Measurements from ENCODE around the gene ACVR1C. TPM values are rescaled to one million over a fixed set of nuclear protein-coding genes. Genes with fewer than 3 reads are reported as not detected.
"Not testable (repeated sequence)": the region's sequence is repeated elsewhere in the genome, so short reads cannot be mapped to it uniquely, and the experiment has no call there.

The ACVR1C gene
- total and polyA plus RNA-seq, 9 donors: 0.09 to 1.1 (median 0.14) TPM

- no peaks in the 10 kb centered on the region for H3K9me3 ChIP-seq (replicated peaks; ENCODE audit: control insufficient read depth, low read depth, low read length)
- WGBS (ENCODE audit: insufficient coverage): no CpG with 5 or more reads among the region's 1 CpG
- no peaks in the 10 kb centered on the region for H3K27me3 ChIP-seq (ENCODE audit: control insufficient read depth, insufficient read depth, low read length)
- H3K36me3 ChIP-seq (ENCODE audit: control insufficient read depth, insufficient read depth, low read length): no peaks in the 10 kb centered on the region
- no peaks in the 10 kb centered on the region for H3K4me1 ChIP-seq (ENCODE audit: control insufficient read depth, insufficient read depth, low read length)
- no peak for DNase-seq
- H3K27ac ChIP-seq (ENCODE audit: low read length): no peak overlapping the region
- H3K4me3 ChIP-seq (ENCODE audit: low read length): no peak overlapping the region
Measured at GRCh38 chr2:157557770-157558169, 70.9 kb downstream of the ACVR1C start.

- Histone ChIP-seq H3K36me3 (ENCODE audit: control insufficient read depth, insufficient read depth, low read length) (no peaks in the 10 kb centered on the region), H3K4me1 (ENCODE audit: control insufficient read depth, insufficient read depth, low read length) (no peaks in the 10 kb centered on the region), H3K4me3 (ENCODE audit: low read length) (no peak overlapping the region), H3K27me3 (ENCODE audit: control insufficient read depth, insufficient read depth, low read length) (no peaks in the 10 kb centered on the region), H3K9me3 (replicated peaks; ENCODE audit: control insufficient read depth, low read depth, low read length) (no peaks in the 10 kb centered on the region), H3K27ac (ENCODE audit: low read length) (no peak overlapping the region)
- DNase-seq: no peak
- 76% methylated on average over 2 of the region's 5 CpGs for WGBS (ENCODE audit: insufficient coverage)
Measured at GRCh38 chr2:157540102-157540501, 88.6 kb downstream of the ACVR1C start.

- Histone ChIP-seq H3K9me3 (replicated peaks; ENCODE audit: control insufficient read depth, low read depth, low read length) (no peaks in the 10 kb centered on the region), H3K27me3 (ENCODE audit: control insufficient read depth, insufficient read depth, low read length) (no peaks in the 10 kb centered on the region), H3K4me3 (ENCODE audit: low read length) (no peak overlapping the region), H3K36me3 (ENCODE audit: control insufficient read depth, insufficient read depth, low read length) (no peaks in the 10 kb centered on the region), H3K4me1 (ENCODE audit: control insufficient read depth, insufficient read depth, low read length) (no peaks in the 10 kb centered on the region), H3K27ac (ENCODE audit: low read length) (no peak overlapping the region)
- DNase-seq: no peak
- no CpG with 5 or more reads among the region's 1 CpG for WGBS (ENCODE audit: insufficient coverage)
Measured at GRCh38 chr2:157538064-157538463, 90.6 kb downstream of the ACVR1C start.

- no CpG with 5 or more reads among the region's 1 CpG for WGBS (ENCODE audit: insufficient coverage)
- no peak overlapping the region for H3K4me3 ChIP-seq (ENCODE audit: low read length)
- no peaks in the 10 kb centered on the region for H3K36me3 ChIP-seq (ENCODE audit: control insufficient read depth, insufficient read depth, low read length)
- no peak overlapping the region for H3K27ac ChIP-seq (ENCODE audit: low read length)
- no peaks in the 10 kb centered on the region for H3K4me1 ChIP-seq (ENCODE audit: control insufficient read depth, insufficient read depth, low read length)
- H3K9me3 ChIP-seq (replicated peaks; ENCODE audit: control insufficient read depth, low read depth, low read length): no peaks in the 10 kb centered on the region
- no peak for DNase-seq
- H3K27me3 ChIP-seq (ENCODE audit: control insufficient read depth, insufficient read depth, low read length): no peaks in the 10 kb centered on the region
Measured at GRCh38 chr2:157536815-157537214, 91.8 kb downstream of the ACVR1C start.

GRCh38 chr2:157528963-157529751, 99.5 kb downstream of the ACVR1C start:
- H3K27ac ChIP-seq (ENCODE audit: low read length): no peak overlapping the region
- no peaks in the 10 kb centered on the region for H3K27me3 ChIP-seq (ENCODE audit: control insufficient read depth, insufficient read depth, low read length)
- no peaks in the 10 kb centered on the region for H3K4me1 ChIP-seq (ENCODE audit: control insufficient read depth, insufficient read depth, low read length)
- no peak overlapping the region for H3K4me3 ChIP-seq (ENCODE audit: low read length)
- H3K36me3 ChIP-seq (ENCODE audit: control insufficient read depth, insufficient read depth, low read length): no peaks in the 10 kb centered on the region
- no peak for DNase-seq
- WGBS (ENCODE audit: insufficient coverage): 100% methylated on average over 1 of the region's 4 CpGs
- H3K9me3 ChIP-seq (replicated peaks; ENCODE audit: control insufficient read depth, low read depth, low read length): no peaks in the 10 kb centered on the region

- Histone ChIP-seq H3K4me1 (ENCODE audit: control insufficient read depth, insufficient read depth, low read length) (no peaks in the 10 kb centered on the region), H3K36me3 (ENCODE audit: control insufficient read depth, insufficient read depth, low read length) (no peaks in the 10 kb centered on the region), H3K27me3 (ENCODE audit: control insufficient read depth, insufficient read depth, low read length) (no peaks in the 10 kb centered on the region), H3K4me3 (ENCODE audit: low read length) (no peak overlapping the region), H3K9me3 (replicated peaks; ENCODE audit: control insufficient read depth, low read depth, low read length) (no peaks in the 10 kb centered on the region), H3K27ac (ENCODE audit: low read length) (no peak overlapping the region)
- WGBS (ENCODE audit: insufficient coverage): 71% methylated on average over 2 of the region's 2 CpGs
- DNase-seq: no peak
Measured at GRCh38 chr2:157526070-157526469, 102.6 kb downstream of the ACVR1C start.

- DNase-seq: no peak
- no peak overlapping the region for H3K27ac ChIP-seq (ENCODE audit: low read length)
- no peak overlapping the region for H3K4me3 ChIP-seq (ENCODE audit: low read length)
- WGBS (ENCODE audit: insufficient coverage): no CpG with 5 or more reads among the region's 4 CpGs
- no peaks in the 10 kb centered on the region for H3K36me3 ChIP-seq (ENCODE audit: control insufficient read depth, insufficient read depth, low read length)
- H3K27me3 ChIP-seq (ENCODE audit: control insufficient read depth, insufficient read depth, low read length): no peaks in the 10 kb centered on the region
- H3K9me3 ChIP-seq (replicated peaks; ENCODE audit: control insufficient read depth, low read depth, low read length): no peaks in the 10 kb centered on the region
- H3K4me1 ChIP-seq (ENCODE audit: control insufficient read depth, insufficient read depth, low read length): no peaks in the 10 kb centered on the region
Measured at GRCh38 chr2:157523270-157524247, 105.1 kb downstream of the ACVR1C start.

GRCh38 chr2:157514966-157515365, 113.7 kb downstream of the ACVR1C start:
- not testable (repeated sequence) for H3K4me3 ChIP-seq (ENCODE audit: low read length); H3K27me3 ChIP-seq (ENCODE audit: control insufficient read depth, insufficient read depth, low read length); H3K27ac ChIP-seq (ENCODE audit: low read length); H3K36me3 ChIP-seq (ENCODE audit: control insufficient read depth, insufficient read depth, low read length); H3K4me1 ChIP-seq (ENCODE audit: control insufficient read depth, insufficient read depth, low read length); H3K9me3 ChIP-seq (replicated peaks; ENCODE audit: control insufficient read depth, low read depth, low read length); DNase-seq
- 90% methylated on average over 7 of the region's 15 CpGs for WGBS (ENCODE audit: insufficient coverage)

GRCh38 chr2:157509744-157510143, 118.9 kb downstream of the ACVR1C start:
- no CpG with 5 or more reads among the region's 2 CpGs for WGBS (ENCODE audit: insufficient coverage)
- Histone ChIP-seq H3K36me3 (ENCODE audit: control insufficient read depth, insufficient read depth, low read length) (no peaks in the 10 kb centered on the region), H3K9me3 (replicated peaks; ENCODE audit: control insufficient read depth, low read depth, low read length) (peaks cover 7% of the 10 kb centered on the region), H3K4me3 (ENCODE audit: low read length) (no peak overlapping the region), H3K27ac (ENCODE audit: low read length) (no peak overlapping the region), H3K4me1 (ENCODE audit: control insufficient read depth, insufficient read depth, low read length) (no peaks in the 10 kb centered on the region), H3K27me3 (ENCODE audit: control insufficient read depth, insufficient read depth, low read length) (no peaks in the 10 kb centered on the region)
- DNase-seq: no peak

- Histone ChIP-seq H3K9me3 (replicated peaks; ENCODE audit: control insufficient read depth, low read depth, low read length) (peaks cover 7% of the 10 kb centered on the region), H3K36me3 (ENCODE audit: control insufficient read depth, insufficient read depth, low read length) (no peaks in the 10 kb centered on the region), H3K4me3 (ENCODE audit: low read length) (no peak overlapping the region), H3K27ac (ENCODE audit: low read length) (no peak overlapping the region), H3K27me3 (ENCODE audit: control insufficient read depth, insufficient read depth, low read length) (no peaks in the 10 kb centered on the region), H3K4me1 (ENCODE audit: control insufficient read depth, insufficient read depth, low read length) (no peaks in the 10 kb centered on the region)
- no CpG with 5 or more reads among the region's 3 CpGs for WGBS (ENCODE audit: insufficient coverage)
- DNase-seq: no peak
Measured at GRCh38 chr2:157508676-157509075, 120.0 kb downstream of the ACVR1C start.

Measured in muscle of leg (tissue), 11 donors.